Left colon (tissue), 2 donors: Measurements from ENCODE around the gene STAT4. TPM values are rescaled to one million over a fixed set of nuclear protein-coding genes. Genes with fewer than 3 reads are reported as not detected.

ENCODE experiments used
- ATAC-seq: fragments of 200-7000 bp; cut with Tn5 transposase; one replicate; pipeline ENCODE4 v1.9.1; 2020; ENCODE audit warnings: mild to moderate bottlenecking, moderate library complexity
- DNase-seq, 2 donors: peaks; one replicate each; pipeline ENCODE4 v3.0.0-alpha.2; 2020
- intact Hi-C, 2 donors: fragments of 100-400 bp; cut with DNase I in 1 of 2; cut with micrococcal nuclease in 1 of 2; formaldehyde crosslinking; loops; one replicate each; pipeline versions ENCODE4 v1.11.2 to v1.14.0; 2022; cut with DNase I, micrococcal nuclease
- total RNA-seq, 2 donors: library from RNA; stranded (reverse); fragmentation: NEBNext Ultra II Directional; extraction: Animal tissue kit (Norgen Biotek cat#: 25700); gene quantifications; one replicate each; pipeline ENCODE4 v1.2.1, GENCODE V29; 2021
- donor health status: DM: no; HTN: no; CAD: no.
- donor health status: DM: yes; HTN: yes; CAD: no.

Gene STAT4
- total RNA-seq, 2 donors from 2014 or later = 1.7 to 2.3 TPM

GRCh38 chr2:191176801-191177438 lies 26.1 kb upstream of the STAT4 start:
- peak; percentile 73 for ATAC-seq
- DNase-seq = peak; percentile 26 to 51
- intact Hi-C loops = no loop called here

- DNase-seq = no peak
- ATAC-seq = peak; percentile 48
- intact Hi-C loops = no loop called here
Observed at GRCh38 chr2:191176305-191176704, 25.5 kb upstream of the STAT4 start.

DNA sequence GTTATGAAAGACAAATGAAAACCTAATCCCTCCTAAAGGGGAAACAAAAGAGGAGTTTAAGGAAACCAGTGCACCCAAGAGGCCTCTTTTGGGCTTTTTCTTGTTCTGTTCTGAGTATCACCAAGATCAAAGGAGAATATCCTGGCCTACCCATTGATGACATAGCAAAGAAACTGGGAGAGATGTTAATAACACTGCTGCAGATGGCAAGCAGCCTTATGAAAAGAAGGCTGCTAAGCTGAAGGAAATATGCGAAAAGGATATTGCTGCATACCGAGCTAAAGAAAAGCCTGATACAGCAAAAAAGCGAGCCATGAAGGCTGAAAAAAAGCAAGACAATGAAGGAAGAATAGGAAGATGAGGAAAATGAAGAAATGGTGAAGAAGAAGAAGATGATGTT lies 23.6 kb upstream of the STAT4 start:
- no peak for DNase-seq
- intact Hi-C loops = no loop called here

GRCh38 chr2:191173206-191173605 lies 22.4 kb upstream of the STAT4 start:
- no peak for ATAC-seq
- intact Hi-C loops = no loop called here
- no peak for DNase-seq

More for the DNA sequence above, 23.6 kb upstream of the STAT4 start:
- ATAC-seq = no peak

- ATAC-seq = no peak
- intact Hi-C loops = no loop called here
- no peak for DNase-seq
Observed at GRCh38 chr2:191171708-191172355, 21.0 kb upstream of the STAT4 start.

GRCh38 chr2:191171286-191171685 lies 20.5 kb upstream of the STAT4 start:
- intact Hi-C loops = no loop called here
- ATAC-seq (no peak), DNase-seq (no peak)

DNA sequence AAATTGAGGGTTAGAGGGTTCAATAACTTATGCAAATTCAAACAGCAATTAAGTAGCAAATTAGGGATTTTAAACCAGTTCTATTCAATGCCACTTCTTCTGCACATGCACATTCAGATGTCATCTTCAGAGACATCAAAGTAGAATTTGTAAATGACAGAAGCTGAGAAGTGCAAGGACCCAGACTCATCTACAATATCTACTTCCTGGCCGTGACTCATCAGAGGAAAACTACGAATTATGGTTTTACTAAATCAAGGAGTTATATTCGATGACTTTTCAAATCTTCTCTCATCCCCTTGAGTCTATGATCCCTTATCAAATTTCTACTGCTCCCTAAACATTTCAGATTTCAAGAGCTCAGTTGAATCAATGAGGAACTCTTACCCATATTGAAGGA lies 20.0 kb upstream of the STAT4 start:
- ATAC-seq (no peak), DNase-seq (no peak)
- intact Hi-C loops = no loop called here

DNA sequence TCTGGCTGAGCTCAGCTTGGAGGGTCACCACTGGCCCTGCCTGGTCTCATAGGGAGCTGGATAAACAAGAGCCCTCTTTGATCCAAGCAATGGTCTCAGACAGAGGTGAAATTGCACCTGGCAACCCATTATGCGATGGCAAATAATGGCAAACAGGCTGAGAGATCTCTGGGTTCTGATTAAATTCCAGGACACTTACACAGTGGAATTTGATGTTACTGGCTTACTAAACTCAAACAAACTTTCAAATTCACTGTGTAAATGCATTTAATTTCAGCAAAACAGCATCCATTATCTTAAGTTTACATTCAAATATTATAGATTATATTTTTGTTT lies 19.5 kb upstream of the STAT4 start:
- no peak for DNase-seq
- intact Hi-C loops = no loop called here
- ATAC-seq = no peak

DNA sequence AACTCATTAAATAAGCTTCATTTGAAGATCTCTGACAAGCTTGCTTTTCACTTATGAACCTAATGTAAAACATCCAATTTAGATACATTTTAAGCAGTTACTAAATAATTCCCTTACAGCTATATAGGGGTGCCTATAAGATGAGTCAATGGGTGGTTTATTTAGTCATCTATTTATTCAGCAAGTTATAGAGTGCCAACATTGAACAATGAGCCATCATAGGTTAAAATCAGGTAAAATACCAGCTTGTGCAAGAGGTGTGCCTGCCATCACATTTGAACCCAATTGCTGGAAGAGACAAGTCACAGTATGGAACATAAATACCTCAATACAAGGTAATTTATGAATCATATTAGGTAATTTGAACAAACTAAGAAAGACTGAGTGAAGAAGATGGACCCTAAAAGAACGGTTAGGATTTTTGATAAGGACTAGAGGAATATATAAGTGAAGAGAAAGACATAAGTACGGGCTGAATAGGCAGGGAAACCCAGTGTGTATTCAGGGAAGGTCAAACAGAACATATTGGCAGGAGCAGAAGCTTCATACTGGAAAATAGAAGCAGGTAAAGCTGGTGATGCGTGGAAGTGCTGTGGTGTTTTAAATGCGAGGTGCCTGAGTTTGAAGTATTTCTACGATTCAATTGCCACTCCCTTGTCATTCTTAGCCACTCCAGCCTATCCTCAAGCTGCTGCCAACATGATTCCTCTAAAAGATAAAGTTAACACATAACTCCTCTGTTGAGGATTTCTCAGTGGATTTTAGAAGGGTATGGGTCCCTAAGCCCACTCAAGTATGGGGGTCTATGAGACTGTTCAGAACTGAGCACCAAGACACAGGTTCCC lies 18.9 kb upstream of the STAT4 start:
- DNase-seq (no peak), ATAC-seq (no peak)
- intact Hi-C loops = loop anchor here (5.0 to 10.0 kb wide), 2 partner anchors 333 to 355 kb away; no protein-coding TSS in a partner anchor

DNA sequence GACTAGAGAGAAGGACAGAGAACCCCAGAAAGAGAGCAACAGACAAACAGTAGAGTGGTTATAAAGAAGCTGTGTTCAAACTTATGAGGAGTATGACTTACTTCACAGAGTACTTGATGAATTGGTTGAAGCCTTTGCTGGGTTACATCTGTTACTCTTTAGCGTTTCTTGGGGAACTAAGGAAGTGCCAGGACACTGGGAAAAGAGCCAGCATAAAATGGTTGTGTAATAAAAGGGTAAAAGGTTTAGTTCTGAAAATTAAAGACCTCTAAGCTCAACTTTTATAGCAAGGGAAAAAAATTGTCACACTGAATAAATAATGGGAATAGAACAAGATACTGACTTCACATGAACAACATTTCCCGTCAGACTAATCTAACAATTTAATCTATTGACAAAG lies 17.0 kb upstream of the STAT4 start:
- ATAC-seq (peak; percentile 70), DNase-seq (no peak)
- intact Hi-C loops = loop anchor here (5.0 to 10.0 kb wide), 2 partner anchors 335 to 357 kb away; no protein-coding TSS in a partner anchor

- DNase-seq (no peak), ATAC-seq (no peak)
- intact Hi-C loops = loop anchor here (5.0 to 10.0 kb wide), 2 partner anchors 335 to 358 kb away; no protein-coding TSS in a partner anchor
Observed at GRCh38 chr2:191166756-191167445, 16.1 kb upstream of the STAT4 start.

- intact Hi-C loops = loop anchor here (5.0 to 10.0 kb wide), 2 partner anchors 336 to 359 kb away; no protein-coding TSS in a partner anchor
- DNase-seq (no peak), ATAC-seq (peak; percentile 58)
Observed at GRCh38 chr2:191166111-191166755, 15.4 kb upstream of the STAT4 start.

- DNase-seq (no peak), ATAC-seq (peak; percentile 76)
- intact Hi-C loops = loop anchor here (2.0 to 10.0 kb wide), 3 partner anchors 337 to 360 kb away; no protein-coding TSS in a partner anchor
Observed at GRCh38 chr2:191165176-191165643, 14.4 kb upstream of the STAT4 start.

GRCh38 chr2:191158747-191159146 lies 8.0 kb upstream of the STAT4 start:
- intact Hi-C loops = no loop called here
- DNase-seq (no peak), ATAC-seq (no peak)

- ATAC-seq (no peak), DNase-seq (no peak)
- intact Hi-C loops = no loop called here
Observed at GRCh38 chr2:191158193-191158592, 7.4 kb upstream of the STAT4 start.

DNA sequence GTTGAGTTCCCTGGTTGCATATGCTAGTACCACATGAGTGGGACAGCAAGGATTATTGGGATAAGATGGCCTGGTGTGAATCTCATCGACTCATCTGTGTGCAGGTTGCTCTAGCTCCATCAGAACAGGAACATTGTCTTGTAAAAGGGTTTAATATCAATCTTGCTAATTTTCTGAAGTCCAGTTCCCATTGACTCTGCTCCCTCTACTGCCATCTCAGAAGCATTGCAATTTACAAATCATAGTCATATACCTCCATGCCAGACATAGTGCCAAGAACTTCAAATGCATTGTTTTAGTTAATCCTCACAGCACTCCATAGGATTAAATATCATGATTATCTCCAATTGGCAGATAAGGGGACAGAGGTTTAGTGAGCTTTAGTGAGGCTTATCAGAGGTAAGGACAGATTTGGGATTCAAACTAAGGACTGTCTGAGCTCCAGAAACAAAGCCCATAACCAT lies 4.8 kb upstream of the STAT4 start:
- DNase-seq (no peak), ATAC-seq (peak; percentile 65)
- intact Hi-C loops = no loop called here

- DNase-seq = no peak
- intact Hi-C loops = no loop called here
- ATAC-seq = no peak
Observed at GRCh38 chr2:191153716-191154115, 2.9 kb upstream of the STAT4 start.

GRCh38 chr2:191152482-191153240 lies 1.9 kb upstream of the STAT4 start:
- DNase-seq (no peak), ATAC-seq (no peak)
- intact Hi-C loops = no loop called here
